Stimulated activated CD4-positive, alpha-beta T cell treated with anti-CD3 and anti-CD28 coated beads, Interleukin-1b, Interleukin-23, amount 100 ng/mL, for 24 hours (primary cell): ENCODE measurements around the gene ABCC12.
"Not testable (repeated sequence)": the region's sequence is repeated elsewhere in the genome, so short reads cannot be mapped to it uniquely, and the experiment has no call there.

Experiments used
- DNase-seq, 4 experiments: peaks; one replicate each; pipeline ENCODE4 v3.0.0-alpha.2; 2020; ENCODE audit warnings: low read depth in 4 of 4, low spot score in 1 of 4

Gene ABCC12

GRCh38 chr16:48155926-48156789, at the start of gene ABCC12:
ABCC12 (minus strand) TSS chr16:48155993; CDS start chr16:48146424, 9,569 bp downstream.
- no peak for DNase-seq

- DNase-seq = no peak
Measured at GRCh38 chr16:48204825-48205151, 49.0 kb upstream of the ABCC12 start.

GRCh38 chr16:48203974-48204824, 48.4 kb upstream of the ABCC12 start:
- DNase-seq = no peak

- DNase-seq = no peak
Measured at GRCh38 chr16:48201515-48202201, 45.9 kb upstream of the ABCC12 start.

GRCh38 chr16:48197294-48197693, 41.5 kb upstream of the ABCC12 start:
- no peak for DNase-seq

- no peak for DNase-seq
Measured at GRCh38 chr16:48194828-48195556, 39.2 kb upstream of the ABCC12 start.

GRCh38 chr16:48193846-48194245, 38.1 kb upstream of the ABCC12 start:
- no peak for DNase-seq

GRCh38 chr16:48188449-48189102, 32.8 kb upstream of the ABCC12 start:
- no peak for DNase-seq

- no peak for DNase-seq
Measured at GRCh38 chr16:48187779-48188178, 32.0 kb upstream of the ABCC12 start.

- no peak for DNase-seq
Measured at GRCh38 chr16:48184681-48185080, 28.9 kb upstream of the ABCC12 start.

- no peak for DNase-seq
Measured at GRCh38 chr16:48182979-48183537, 27.3 kb upstream of the ABCC12 start.

- DNase-seq = not testable (repeated sequence)
Measured at GRCh38 chr16:48181746-48182520, 26.1 kb upstream of the ABCC12 start.

- DNase-seq = no peak
Measured at GRCh38 chr16:48180868-48181480, 25.2 kb upstream of the ABCC12 start.

- no peak for DNase-seq
Measured at GRCh38 chr16:48176635-48177408, 21.0 kb upstream of the ABCC12 start.

- DNase-seq = no peak
Measured at GRCh38 chr16:48173889-48174288, 18.1 kb upstream of the ABCC12 start.

- no peak for DNase-seq
Measured at GRCh38 chr16:48172682-48173081, 16.9 kb upstream of the ABCC12 start.

GRCh38 chr16:48169896-48170295, 14.1 kb upstream of the ABCC12 start:
- no peak for DNase-seq

GRCh38 chr16:48168075-48168474, 12.3 kb upstream of the ABCC12 start:
- DNase-seq = no peak
